ENCODE data around the gene PCDHGA1. TPM values are rescaled to one million over a fixed set of nuclear protein-coding genes. Genes with fewer than 3 reads are reported as not detected.

PCDHGA1 gene
- total and polyA plus RNA-seq, 4 donors = 0.05 to 0.08 (median 0.05) TPM; not detected in 1

- no peak overlapping the region for H3K4me3 ChIP-seq (ENCODE audit: low read depth in 1 of 3, low read length in 3 of 3)
Measured at GRCh38 chr5:141560151-141560550, 229.8 kb downstream of the PCDHGA1 start.

More at GRCh38 chr5:141560151-141560550, 229.8 kb downstream of the PCDHGA1 start:
- peaks cover under 1 to 18% (median 7%) of the 10 kb centered on the region in 4 donors for H3K36me3 ChIP-seq (ENCODE audit: control insufficient read depth in 4 of 4, insufficient read depth in 3 of 4, low read depth in 1 of 4, low read length in 3 of 4)
- H3K9me3 ChIP-seq (ENCODE audit: control insufficient read depth in 4 of 4, low read length in 3 of 4) = no peaks in the 10 kb centered on the region
- DNase-seq (ENCODE audit: low spot score) = no peak
- peaks cover 1 to 33% (median 18%) of the 10 kb centered on the region in 4 donors for H3K4me1 ChIP-seq (ENCODE audit: control insufficient read depth in 4 of 4, insufficient read depth in 4 of 4, low read length in 3 of 4)
- peak overlapping the region; percentile 62 to 80 for H3K27ac ChIP-seq (ENCODE audit: low read depth in 1 of 2, low read length in 2 of 2)
- TF ChIP-seq SP1 (IDR thresholded peaks at IDR 0.05) = no peak
- TF ChIP-seq CTCF (IDR thresholded peaks at IDR 0.05; ENCODE audit: low read depth, low read length, missing input control) = no peak
- no peak for TF ChIP-seq YY1 (IDR thresholded peaks at IDR 0.05)
- TF ChIP-seq GABPA (IDR thresholded peaks at IDR 0.05 in 1 of 2, conservative IDR thresholded peaks at IDR 0.05 in 1 of 2) = no peak
- TF ChIP-seq TAF1 (conservative IDR thresholded peaks at IDR 0.05) = no peak
- no peak for TF ChIP-seq RXRA (IDR thresholded peaks at IDR 0.05)
- TF ChIP-seq ZBTB33 (IDR thresholded peaks at IDR 0.05) = no peak
- no peak for TF ChIP-seq NR2F2 (IDR thresholded peaks at IDR 0.05)
- TF ChIP-seq FOXA2 (IDR thresholded peaks at IDR 0.05) = no peak
- TF ChIP-seq JUND (IDR thresholded peaks at IDR 0.05) = no peak
- no peak for TF ChIP-seq ATF3 (IDR thresholded peaks at IDR 0.05)
- no peak for TF ChIP-seq HNF4G (IDR thresholded peaks at IDR 0.05)
- TF ChIP-seq, protein P1, sequence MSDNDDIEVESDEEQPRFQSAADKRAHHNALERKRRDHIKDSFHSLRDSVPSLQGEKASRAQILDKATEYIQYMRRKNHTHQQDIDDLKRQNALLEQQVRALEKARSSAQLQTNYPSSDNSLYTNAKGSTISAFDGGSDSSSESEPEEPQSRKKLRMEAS (IDR thresholded peaks at IDR 0.05) = no peak
- no peak for TF ChIP-seq HNF4A (conservative IDR thresholded peaks at IDR 0.05)
- TF ChIP-seq, protein P2, sequence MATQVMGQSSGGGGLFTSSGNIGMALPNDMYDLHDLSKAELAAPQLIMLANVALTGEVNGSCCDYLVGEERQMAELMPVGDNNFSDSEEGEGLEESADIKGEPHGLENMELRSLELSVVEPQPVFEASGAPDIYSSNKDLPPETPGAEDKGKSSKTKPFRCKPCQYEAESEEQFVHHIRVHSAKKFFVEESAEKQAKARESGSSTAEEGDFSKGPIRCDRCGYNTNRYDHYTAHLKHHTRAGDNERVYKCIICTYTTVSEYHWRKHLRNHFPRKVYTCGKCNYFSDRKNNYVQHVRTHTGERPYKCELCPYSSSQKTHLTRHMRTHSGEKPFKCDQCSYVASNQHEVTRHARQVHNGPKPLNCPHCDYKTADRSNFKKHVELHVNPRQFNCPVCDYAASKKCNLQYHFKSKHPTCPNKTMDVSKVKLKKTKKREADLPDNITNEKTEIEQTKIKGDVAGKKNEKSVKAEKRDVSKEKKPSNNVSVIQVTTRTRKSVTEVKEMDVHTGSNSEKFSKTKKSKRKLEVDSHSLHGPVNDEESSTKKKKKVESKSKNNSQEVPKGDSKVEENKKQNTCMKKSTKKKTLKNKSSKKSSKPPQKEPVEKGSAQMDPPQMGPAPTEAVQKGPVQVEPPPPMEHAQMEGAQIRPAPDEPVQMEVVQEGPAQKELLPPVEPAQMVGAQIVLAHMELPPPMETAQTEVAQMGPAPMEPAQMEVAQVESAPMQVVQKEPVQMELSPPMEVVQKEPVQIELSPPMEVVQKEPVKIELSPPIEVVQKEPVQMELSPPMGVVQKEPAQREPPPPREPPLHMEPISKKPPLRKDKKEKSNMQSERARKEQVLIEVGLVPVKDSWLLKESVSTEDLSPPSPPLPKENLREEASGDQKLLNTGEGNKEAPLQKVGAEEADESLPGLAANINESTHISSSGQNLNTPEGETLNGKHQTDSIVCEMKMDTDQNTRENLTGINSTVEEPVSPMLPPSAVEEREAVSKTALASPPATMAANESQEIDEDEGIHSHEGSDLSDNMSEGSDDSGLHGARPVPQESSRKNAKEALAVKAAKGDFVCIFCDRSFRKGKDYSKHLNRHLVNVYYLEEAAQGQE (IDR thresholded peaks at IDR 0.05) = no peak
- no peak for TF ChIP-seq EGR1 (IDR thresholded peaks at IDR 0.05; ENCODE audit: low read depth in 2 of 2)
- TF ChIP-seq RAD21 (IDR thresholded peaks at IDR 0.05) = no peak
- no peak for TF ChIP-seq FOXA1 (IDR thresholded peaks at IDR 0.05)
- peak overlapping the region; percentile 39 to 72 for H3K9ac ChIP-seq (ENCODE audit: low read depth in 1 of 2, low read length in 2 of 2)
- no peaks in the 10 kb centered on the region for H3K27me3 ChIP-seq (ENCODE audit: control insufficient read depth in 4 of 4, insufficient read depth in 4 of 4, low read length in 3 of 4)

All from liver (tissue), 9 donors.